GM18951 (cell line): ENCODE data around the gene CCS.
"Not testable (repeated sequence)": the region's sequence is repeated elsewhere in the genome, so short reads cannot be mapped to it uniquely, and the experiment has no call there.

Source experiments
- POLR2A ChIP-seq: IDR thresholded peaks from 4 replicates; pipeline ENCODE4 v1.6.1; 2011; ENCODE audit warnings: mild to moderate bottlenecking; ENCODE audit not compliant: insufficient read length, insufficient read depth; ENCODE audit errors: extremely low read depth
- in situ Hi-C: fragments of 300-500 bp; cut with MboI; formaldehyde crosslinking; loops from one replicate; pipeline ENCODE4 v1.12.0; 2022; ENCODE audit warnings: low sequenced_read_pairs, mixed read lengths, inconsistent platforms; ENCODE audit not compliant: unreplicated experiment

Gene CCS

GRCh38 chr11:66591175-66591574, 1.8 kb upstream of the CCS start:
- no peak for TF ChIP-seq POLR2A
- in situ Hi-C loops: no loop called here

GRCh38 chr11:66593303-66593635, 284 bp downstream of the CCS start:
- TF ChIP-seq POLR2A: no peak
- in situ Hi-C loops: no loop called here

- no peak for TF ChIP-seq POLR2A
- in situ Hi-C loops: no loop called here
Measured at GRCh38 chr11:66593650-66594049, 665 bp downstream of the CCS start.

GRCh38 chr11:66595245-66595904, 2.4 kb downstream of the CCS start:
- in situ Hi-C loops: no loop called here
- TF ChIP-seq POLR2A: no peak

GRCh38 chr11:66598993-66599392, 6.0 kb downstream of the CCS start:
- no peak for TF ChIP-seq POLR2A

GRCh38 chr11:66600219-66600618, 7.2 kb downstream of the CCS start:
- in situ Hi-C loops: no loop called here
- no peak for TF ChIP-seq POLR2A

More at GRCh38 chr11:66598993-66599392, 6.0 kb downstream of the CCS start:
- in situ Hi-C loops: no loop called here

- in situ Hi-C loops: no loop called here
- no peak for TF ChIP-seq POLR2A
Measured at GRCh38 chr11:66600631-66601233, 7.7 kb downstream of the CCS start.

- in situ Hi-C loops: no loop called here
- TF ChIP-seq POLR2A: no peak
Measured at GRCh38 chr11:66603072-66603471, 10.1 kb downstream of the CCS start.

GRCh38 chr11:66604155-66604554, 11.2 kb downstream of the CCS start:
- in situ Hi-C loops: no loop called here
- no peak for TF ChIP-seq POLR2A

GRCh38 chr11:66606608-66607007, 13.6 kb downstream of the CCS start:
- in situ Hi-C loops: not testable (repeated sequence)

- TF ChIP-seq POLR2A: no peak
- in situ Hi-C loops: no loop called here
Measured at GRCh38 chr11:66607126-66607834, 14.3 kb downstream of the CCS start.

- in situ Hi-C loops: no loop called here
- TF ChIP-seq POLR2A: no peak
Measured at GRCh38 chr11:66609721-66610617, 17.0 kb downstream of the CCS start.

- in situ Hi-C loops: no loop called here
- no peak for TF ChIP-seq POLR2A
Measured at GRCh38 chr11:66612458-66612857, 19.5 kb downstream of the CCS start.
